NCI-H1417 (cell line): ENCODE results near the gene POLR1A.

Source experiments
- DNase-seq, 3 experiments: peaks; one replicate each; lab custom pipeline; 2025; lab: John Stamatoyannopoulos, UW

Gene POLR1A

DNA sequence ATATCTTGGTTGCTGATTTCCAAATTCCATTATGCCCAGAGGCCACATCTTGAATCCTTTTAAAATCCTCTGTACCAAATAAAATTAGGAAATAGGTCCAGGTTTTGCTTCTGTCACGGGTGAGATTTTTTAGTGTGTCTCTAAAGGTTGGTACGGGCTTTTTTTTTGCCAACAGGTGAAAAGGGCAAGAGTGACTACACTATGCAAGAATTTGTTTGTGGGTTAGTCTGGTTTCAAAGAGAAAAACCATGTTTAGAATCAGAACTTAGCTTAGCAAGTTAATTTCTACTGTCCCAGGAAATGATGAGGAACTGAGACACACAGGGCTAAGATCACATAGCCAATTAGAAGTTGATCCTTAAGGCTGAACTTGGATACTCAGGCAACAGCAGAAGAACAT, 41.7 kb downstream of the POLR1A start:
- DNase-seq: no peak

DNA sequence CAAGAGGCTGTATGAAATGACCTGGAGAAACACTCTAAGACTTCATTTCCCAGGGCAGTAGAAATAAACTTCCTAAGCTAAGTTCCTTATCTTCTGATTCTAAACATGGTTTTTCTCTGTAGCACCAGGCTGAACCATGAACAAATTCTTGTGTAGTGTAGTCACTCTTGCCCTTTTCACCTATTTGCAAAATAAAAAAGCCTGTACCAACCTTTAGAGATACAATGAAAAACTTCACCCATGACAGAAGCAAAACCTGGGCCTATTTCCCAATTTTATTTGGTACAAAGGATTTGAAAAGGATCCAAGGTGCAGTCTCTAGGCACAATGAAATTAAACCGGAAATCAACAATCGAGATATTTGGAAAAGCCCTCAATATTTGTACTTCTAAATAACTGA, 43.6 kb downstream of the POLR1A start:
- no peak for DNase-seq

DNA sequence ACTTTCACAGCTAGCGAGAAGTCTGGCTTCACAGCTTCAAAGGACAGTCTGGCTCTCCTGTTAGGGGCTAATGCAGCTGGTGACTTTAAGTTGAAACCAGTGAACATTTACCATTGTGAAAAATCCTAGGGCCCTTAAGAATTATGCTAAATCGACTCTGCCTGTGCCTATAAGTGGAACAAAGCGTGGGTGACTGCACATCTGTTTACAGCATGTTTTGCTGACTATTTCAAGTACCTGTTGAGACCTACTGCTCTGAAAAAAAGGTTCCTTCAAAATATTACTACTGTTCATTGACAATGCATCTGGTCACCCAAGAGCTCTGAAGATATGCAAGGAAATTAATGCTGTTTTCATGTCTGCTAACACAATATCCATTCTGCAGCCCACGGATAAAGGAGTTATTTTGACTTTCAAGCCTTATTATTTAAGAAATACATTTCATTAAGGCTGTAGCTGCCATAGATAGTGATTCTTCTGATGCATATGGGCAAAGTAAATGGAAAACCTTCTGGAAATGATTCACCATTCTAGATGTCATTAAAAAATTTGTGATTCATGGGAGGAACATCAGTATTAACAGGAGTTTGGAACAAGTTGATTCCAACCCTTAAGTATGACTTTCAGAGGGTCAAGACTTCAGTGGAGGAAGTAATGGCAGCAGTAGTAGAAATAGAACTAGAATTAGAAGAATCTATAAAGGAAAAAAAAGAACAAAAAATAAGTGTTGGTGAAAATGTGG, 48.9 kb downstream of the POLR1A start:
- DNase-seq: no peak

DNA sequence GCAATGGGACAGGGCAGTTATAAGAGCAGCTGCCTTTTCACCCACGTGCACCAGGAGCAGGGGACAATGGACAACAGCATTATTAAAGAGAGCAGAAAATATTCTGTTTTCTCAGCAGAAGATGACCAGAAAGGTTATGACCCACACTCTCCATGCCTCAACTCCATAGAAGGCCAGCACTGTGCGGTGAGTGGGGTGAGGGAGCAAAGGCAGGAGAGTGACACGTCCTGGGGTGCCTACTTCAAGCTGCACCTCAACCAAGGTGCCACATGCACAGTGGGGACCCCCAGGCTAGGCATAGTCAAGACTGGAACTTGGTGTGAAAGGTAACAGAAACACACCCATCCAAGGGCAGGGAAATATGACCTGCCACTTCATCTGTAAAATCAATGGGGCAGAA, 50.4 kb downstream of the POLR1A start:
- DNase-seq: no peak

DNA sequence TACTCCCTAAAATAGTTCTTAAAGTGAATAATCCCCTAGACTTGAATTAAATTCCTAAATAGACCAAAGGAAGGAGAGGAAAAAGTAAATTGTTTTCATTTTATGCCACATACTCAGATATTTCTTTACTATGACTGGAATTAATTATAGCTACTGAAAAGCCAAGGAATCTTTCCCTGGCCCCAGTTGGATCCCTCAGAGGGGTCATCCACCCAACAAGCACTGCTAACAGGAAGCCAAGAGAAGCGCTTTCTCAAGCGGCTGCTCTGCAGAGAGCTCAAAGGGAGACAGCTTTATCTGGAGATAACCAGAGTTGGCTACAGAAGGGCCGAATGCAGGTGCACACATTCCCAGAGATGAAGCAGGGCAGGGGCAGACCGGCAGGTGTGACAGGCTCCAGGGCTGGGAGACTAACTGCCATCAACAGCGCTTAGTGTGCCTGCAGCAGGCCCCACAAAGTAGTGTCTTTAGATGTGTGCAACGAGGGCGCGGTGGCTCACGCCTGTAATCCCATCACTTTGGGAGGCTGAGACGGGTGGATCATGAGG, 51.1 kb downstream of the POLR1A start:
- DNase-seq: no peak

DNA sequence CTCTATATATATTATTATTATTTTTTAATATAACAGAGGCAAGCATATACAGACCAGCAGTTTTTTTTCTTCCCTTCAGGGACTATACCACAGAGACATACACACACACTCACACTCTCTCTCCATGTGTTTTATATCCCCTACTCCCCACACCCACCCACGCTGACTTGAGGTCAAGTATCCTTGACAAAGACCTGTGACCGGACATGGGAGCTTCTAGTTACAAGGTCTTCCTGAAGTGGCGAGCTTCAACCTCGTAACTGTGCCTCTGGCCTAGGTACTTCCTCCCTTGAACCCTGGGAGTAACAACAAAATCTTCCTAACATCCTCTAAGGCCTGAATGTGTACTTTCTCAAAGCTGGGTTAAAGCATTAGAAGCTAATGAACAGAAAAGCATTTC, 52.5 kb downstream of the POLR1A start:
- no peak for DNase-seq

DNA sequence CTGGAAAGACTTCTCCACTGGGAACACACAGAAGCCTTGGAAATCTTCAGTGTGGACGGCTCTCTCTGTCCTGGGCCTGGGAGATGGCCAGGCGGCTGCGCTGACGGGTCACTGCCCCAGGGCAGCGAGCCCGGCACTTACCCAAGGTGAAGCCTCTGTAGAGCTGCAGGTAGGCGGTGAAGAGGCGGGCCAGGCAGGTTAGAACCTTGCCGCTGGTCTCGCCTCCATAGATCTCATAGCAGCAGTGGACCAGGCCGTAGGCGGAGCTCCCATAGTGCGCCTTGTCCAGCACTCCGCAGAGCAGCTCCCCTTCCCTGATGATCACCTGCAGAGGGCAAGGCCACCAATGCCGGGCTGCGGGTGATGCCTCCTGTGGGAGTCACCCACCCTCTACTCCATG, 53.0 kb downstream of the POLR1A start:
- DNase-seq: no peak

DNA sequence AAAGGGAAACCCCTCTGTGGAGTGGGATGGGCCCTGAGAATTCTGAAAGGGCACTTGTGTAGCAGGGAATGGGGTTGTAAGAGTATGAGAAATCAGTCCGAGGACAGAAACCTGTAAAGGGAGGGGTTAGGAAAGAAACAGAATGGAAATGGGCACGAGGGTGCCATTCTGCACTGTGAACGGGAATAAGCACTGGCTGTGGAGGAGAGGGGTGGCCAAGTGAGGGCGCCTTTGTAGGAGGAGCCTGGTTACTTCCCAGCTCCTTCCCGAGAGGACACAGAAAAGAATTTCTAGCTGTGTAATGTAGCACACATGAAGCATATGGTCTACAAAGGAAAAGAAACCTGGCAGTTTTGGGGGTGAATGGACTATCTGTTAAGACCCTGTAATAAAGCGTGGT, 53.4 kb downstream of the POLR1A start:
- no peak for DNase-seq

DNA sequence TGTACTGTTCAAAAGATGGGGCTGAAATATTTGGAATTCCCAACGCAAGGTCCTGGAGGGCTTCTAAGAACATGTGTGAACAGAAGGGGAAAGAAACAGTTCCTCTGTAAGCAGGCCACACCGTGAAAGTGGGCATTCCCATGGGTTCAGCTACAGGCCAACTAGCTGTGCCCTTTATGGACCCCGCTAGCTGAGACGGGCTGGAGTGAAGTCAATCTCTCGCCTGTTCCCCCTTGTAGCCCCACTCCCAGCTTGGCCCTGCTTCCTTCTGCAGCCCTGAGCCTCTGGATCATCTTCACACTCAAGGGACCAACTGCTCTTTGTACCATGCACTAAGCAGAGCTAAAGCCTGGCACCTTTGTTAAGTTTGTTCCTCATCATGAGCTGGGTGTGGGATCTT, 55.4 kb downstream of the POLR1A start:
- DNase-seq: no peak

DNA sequence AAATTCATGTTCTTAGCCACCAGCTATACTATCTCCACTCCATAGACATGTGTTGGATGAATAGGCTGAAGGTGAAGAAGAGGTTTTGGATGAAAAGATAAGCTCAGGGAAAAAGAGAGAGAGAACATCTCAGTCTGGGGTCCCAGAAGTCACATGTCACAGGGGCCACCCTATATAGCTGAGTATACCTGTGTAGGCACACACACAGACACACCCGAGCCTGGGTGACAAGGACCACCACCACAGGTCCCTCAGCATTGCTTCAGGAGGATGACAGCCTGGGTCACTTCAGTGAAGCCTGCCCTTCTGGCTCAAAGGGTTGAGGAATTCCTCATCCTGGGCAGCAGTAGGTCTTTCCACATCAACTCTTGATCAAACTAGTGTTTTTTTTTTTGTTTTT, 56.2 kb downstream of the POLR1A start:
- DNase-seq: no peak

DNA sequence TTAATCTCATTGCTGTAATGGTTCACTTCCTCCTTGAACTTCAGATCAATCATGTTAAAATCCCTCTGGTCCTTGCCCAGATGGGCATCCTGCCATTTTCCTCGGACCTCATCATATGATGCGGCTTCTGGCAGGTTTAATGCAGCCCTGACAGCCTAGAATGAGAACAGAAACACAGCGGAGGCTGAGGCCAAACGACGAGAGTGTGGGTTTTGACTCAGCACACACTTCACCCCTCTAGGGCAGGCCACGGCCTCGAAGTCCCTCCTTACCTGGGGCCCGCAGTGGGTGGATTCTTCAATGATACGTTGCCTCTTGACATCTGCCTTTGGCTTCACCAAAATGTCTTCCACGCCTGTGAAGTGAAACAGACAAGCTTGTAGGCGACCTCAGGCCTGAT, 56.8 kb downstream of the POLR1A start:
- DNase-seq: no peak

DNA sequence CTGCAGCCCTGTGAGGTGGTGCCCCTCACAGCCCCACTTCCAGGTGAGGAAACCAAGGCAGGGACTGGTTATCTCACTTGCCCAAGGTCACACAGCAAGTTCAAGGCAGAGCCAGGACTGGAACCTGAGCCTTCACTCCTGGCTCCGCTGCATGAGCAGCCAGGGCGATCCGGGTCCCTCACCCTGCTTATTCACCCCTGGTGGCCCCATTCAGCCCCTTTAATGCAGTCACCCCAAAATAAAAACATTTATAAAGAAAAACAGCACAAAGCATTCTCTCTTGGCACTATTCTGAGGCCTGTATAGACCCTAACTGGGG, 57.3 kb downstream of the POLR1A start:
- no peak for DNase-seq

DNA sequence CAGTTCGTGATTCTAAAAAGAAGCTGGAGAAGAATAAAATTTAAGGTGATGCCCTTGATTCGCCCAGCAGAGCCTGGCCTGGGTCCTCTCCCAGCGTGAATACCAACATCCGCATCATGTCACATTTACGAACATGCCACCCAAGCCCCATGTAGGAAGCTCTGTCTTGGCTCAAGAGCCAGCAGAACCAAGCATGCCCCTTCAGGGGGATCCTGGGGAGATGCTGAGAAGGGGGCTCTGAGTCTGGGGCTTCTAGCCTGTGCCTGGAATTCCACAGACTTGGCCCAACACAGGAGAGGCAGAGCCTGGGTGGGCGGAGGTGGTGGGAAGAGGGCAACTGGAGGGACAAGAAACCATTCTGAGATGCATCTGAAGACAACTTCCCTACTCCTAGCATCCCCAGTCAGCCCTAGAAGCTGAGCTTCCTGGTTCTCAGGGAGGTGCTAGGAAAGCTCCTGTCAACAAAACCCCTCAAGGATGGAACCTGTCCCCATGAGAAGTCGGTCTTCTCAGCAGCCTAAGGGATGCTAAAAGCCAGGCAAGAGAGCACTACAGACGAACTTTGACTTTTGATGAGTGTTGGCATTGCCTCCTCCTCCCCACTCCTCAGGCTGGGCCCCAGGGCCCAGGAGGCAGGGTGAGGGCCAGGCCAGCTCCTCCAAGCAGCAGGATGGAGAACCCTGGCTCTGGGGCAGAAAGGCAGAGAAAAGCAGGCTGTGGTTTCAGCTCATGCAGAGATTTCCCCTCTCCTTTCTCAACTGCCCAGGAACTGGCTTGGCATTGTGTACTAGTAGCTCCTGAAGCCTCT, 57.9 kb downstream of the POLR1A start:
- DNase-seq: no peak

DNA sequence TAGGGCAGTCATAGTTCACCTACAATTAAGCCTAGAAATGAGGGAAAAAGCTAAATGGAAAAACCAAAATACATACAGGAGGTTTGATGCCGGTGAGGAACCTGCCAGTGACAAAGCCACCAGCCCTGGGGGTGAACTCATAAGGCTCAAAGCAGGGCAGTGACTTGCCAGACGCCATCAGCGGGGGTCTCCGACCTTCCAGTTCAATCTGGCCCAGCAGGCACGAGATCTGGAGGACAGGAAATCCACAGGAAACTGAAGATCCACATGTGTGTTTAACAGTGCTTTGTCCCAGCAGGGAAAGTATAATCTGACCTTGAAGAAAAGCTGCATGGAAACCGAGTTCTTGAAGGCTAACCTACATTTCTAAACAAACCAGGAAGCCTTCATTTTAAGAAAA, 60.1 kb downstream of the POLR1A start:
- DNase-seq: no peak

DNA sequence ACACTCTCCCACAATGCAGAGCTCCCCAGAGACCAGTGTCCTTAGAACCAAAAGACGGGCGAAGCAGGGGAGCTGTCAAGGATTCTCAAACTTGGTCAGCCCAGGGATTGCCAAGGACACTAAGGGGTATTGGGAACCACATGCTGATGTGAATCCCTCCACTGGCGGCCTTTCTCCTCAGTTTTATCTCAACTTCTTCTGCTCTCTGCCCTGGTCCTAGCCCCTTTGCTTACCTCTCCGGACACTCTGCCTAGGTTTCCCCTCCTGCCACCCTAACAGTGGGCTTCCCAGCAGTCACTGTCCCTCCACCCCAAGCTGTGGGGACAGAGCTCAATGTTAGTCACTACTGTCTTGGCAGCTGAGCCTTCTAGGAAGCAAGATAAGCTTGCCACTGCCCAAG, 61.1 kb downstream of the POLR1A start:
- no peak for DNase-seq

DNA sequence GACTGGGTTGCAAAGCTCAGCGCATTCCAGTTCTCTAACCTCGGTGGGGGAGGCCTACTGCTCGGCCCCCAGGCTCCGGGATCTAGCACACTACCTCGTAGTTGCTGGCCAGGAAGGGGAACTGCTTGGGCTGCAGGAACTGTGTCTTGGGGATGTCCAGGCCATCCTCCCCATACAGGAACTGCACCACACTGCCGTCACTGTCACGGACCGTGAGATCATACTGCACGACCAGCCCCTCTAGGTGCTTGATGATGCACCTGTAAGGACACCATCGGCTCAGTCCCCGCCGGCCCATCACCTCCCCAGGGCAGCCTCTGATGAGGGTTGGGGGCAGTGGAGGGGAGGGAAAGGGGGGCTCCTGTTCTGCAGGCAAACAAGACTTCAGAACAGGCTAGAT, 61.6 kb downstream of the POLR1A start:
- DNase-seq: no peak

DNA sequence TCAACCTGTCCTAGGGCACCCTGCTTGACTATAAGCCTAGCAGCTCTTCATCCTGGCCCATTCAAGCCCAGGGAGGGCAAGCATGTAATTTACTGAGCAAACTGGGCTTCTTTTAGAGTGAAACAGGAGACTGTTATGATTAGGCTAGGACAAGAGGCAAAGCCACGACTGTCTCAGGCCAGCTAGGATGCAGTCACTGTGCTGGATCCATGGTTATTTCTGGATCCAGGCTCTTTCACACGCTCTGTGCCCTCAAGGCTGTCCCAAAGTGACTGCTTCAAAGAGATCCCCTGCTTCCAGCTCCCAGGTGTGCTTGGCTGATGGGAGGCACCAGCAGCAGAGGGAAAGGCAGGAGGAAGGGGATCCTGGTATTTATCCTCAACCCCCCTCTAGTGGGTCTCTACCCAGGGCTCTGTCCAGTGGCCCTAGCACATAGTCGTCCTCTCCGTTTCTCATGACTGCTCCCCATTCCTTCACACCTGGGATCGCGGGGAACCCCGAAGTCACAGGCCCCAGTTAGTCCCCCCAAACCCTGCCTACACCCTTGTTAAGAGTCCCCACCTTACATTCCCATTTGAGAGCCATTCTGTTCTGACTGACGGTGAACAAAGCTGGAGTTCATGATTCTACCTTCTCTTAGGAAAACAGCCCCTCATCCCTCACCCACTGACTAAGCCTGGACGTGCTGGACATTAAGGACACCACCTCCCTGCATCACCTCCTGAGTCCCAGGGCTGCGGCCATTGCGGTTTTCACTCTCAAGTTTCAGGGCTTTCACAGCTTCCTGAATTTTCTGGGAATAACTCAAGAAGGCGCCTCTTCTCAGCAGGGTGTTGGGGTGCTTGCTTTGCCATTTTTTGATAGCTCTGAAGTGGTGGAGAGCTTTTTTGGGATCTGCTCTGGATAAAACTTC, 63.2 kb downstream of the POLR1A start:
- DNase-seq: no peak

DNA sequence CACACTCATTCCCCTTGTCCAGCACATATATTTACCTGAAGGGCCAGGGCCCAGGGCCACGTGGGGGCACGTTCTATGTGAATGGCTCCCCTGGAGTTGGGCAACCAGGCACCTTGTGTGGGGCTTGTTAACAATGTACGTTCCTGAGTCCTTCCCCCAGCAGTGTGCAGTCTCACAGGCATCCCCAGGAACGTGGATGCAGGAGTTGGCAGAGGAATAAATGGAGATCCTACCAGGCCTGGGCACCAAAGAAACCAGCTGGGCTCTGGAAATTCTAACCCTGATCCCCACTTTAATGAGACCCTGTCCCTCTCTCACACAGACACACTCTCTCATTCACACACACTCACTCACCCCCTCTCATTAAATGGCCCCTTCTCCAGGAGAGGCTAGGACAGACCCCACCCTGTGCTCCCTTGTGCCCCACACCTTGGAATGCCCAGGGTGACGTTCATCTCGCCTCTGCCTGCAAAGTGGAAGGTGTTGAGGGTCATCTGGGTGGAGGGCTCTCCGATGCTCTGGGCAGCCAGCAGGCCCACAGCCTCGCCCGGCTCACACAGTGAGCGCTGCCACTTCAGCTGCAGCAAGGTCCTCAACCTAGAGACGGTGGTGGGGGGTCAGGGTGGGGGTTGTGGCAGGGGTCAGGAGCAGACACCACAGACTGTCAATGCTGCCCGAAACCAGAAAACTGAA, 65.6 kb downstream of the POLR1A start:
- DNase-seq: no peak

DNA sequence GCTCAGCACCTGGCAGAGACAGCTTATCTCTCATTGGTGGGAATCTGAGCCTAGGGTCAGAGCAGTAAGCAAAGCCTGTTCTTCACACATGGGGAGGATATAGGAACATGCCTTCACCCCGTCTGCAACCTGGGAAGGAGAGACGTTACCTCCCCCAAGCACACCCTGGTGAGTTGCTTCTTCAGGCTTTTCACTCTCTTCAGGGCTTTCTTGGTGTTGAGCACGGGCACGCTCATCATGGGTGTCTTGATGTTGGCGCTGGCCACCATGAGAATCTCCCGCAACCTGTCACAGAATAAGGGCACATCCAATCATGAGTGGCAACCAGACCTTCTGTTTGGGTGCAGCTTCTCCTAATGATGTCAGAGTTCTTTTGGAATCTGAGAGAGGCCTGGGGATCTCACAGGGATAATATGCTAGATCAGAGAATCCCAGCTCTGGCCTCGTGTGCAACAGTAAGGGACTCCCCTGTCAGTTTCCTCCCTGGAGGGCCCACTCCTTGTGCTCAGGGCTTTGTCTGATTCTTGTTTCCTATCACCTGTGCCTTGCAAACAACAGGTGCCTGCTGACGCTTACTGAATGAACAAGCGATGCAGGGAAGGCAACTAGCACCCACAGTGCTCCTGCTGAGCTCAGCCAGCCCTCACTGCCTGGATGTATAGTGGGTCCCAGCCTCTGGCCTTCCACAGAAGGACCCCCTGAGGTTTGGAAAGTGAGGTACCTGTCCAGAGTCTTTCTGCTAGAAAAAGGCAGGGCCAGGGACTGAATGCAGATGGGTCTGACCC, 66.3 kb downstream of the POLR1A start:
- no peak for DNase-seq

DNA sequence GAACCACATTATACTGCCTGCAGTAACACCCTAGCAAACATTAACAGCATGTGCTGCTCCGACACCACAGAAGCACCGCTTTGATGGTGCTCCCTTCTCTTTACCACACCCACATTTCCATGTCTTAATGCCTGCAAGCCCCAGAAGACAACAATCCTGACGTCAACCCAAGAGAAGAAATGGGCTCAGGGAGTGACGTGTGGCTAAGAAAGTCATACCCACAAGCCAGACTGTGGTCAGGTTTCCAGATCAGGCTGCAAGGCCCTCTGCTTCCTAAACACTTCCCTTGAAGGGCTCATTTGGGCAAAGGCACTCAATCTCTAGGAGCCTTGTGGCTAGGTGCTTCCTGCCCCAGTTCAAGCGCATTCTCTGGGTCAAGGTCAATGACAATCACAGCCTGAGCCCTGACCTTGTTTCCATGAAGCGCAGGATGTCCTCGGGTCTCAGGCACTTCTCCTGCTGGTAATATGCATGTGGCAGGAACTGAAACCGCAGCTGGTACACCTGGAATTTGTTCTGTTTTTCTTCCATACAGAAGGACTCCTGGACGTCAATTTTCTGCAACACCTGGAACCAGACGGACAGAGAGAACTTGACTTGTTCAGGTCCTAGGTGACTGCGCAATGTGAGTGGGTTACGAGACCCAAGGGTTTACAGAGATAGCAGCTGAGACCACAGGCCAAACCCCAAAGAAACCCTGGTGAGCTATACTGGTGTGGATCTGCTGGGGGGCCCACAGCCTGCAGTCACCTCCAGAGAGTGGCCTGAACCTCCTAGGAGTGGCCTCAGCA, 67.2 kb downstream of the POLR1A start:
- no peak for DNase-seq
